Measurements from ENCODE around the gene ITFG1. TPM values are rescaled to one million over a fixed set of nuclear protein-coding genes. Genes with fewer than 3 reads are reported as not detected.

Gene ITFG1
- total RNA-seq, 1 experiment from 2014 or later, result 20.0 TPM

GRCh38 chr16:47424846-47425245 is 36.0 kb downstream of the ITFG1 start:
- POLR2A ChIA-PET (ENCODE audit: unreplicated experiment), result no interaction called here

DNA sequence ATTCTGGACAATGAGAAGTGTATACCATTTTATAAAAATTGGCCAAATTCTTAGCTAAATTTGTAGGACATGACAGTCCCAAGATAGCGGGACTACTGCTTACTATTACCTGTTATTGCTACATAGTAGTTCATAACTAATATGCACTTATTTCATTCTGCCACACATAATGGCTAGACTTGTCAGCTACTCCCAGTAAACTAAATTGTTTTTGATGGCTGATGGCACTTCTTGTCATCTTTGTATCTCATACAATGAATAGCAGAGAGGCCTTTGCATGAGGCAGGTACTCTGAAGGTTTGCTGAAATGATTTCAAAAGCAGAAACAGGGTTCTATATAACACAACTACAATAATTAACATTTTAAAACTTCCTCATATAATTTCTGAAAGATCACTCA is 44.0 kb downstream of the ITFG1 start:
- H3K79me2 ChIP-seq (ENCODE audit: low read length), result no peaks in the 10 kb centered on the region
- no peaks in the 10 kb centered on the region for H3F3A ChIP-seq (ENCODE audit: low read length, unreplicated experiment)
- POLR2A ChIA-PET (ENCODE audit: unreplicated experiment), result no interaction called here
- H2AFZ ChIP-seq (ENCODE audit: low read length), result no peak overlapping the region
- no peak for ATAC-seq
- no TSS peak for BruUV-seq (replicated peaks)
- TF ChIP-seq EZH2 (IDR thresholded peaks at IDR 0.05; ENCODE audit: low read length, unreplicated experiment) (no peak), EZH2phosphoT487 (IDR thresholded peaks at IDR 0.05; ENCODE audit: borderline replicate concordance, low read length) (no peak)
- TF ChIP-seq, protein P1, sequence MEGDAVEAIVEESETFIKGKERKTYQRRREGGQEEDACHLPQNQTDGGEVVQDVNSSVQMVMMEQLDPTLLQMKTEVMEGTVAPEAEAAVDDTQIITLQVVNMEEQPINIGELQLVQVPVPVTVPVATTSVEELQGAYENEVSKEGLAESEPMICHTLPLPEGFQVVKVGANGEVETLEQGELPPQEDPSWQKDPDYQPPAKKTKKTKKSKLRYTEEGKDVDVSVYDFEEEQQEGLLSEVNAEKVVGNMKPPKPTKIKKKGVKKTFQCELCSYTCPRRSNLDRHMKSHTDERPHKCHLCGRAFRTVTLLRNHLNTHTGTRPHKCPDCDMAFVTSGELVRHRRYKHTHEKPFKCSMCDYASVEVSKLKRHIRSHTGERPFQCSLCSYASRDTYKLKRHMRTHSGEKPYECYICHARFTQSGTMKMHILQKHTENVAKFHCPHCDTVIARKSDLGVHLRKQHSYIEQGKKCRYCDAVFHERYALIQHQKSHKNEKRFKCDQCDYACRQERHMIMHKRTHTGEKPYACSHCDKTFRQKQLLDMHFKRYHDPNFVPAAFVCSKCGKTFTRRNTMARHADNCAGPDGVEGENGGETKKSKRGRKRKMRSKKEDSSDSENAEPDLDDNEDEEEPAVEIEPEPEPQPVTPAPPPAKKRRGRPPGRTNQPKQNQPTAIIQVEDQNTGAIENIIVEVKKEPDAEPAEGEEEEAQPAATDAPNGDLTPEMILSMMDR (conservative IDR thresholded peaks at IDR 0.05; ENCODE audit: low read depth, low read length), result no peak
- no peak overlapping the region for H3K4me2 ChIP-seq (ENCODE audit: low read length)
- H3K27ac ChIP-seq (ENCODE audit: low read length), result no peak overlapping the region
- no peaks in the 10 kb centered on the region for H3K36me3 ChIP-seq (ENCODE audit: low read depth, low read length)
- H3K9me2 ChIP-seq (replicated peaks; ENCODE audit: low read length), result no peaks in the 10 kb centered on the region
- no peak overlapping the region for H3K9ac ChIP-seq (ENCODE audit: low read length)
- no peak overlapping the region for H3K4me3 ChIP-seq (ENCODE audit: low read length)
- H3K27me3 ChIP-seq (ENCODE audit: low read length), result no peaks in the 10 kb centered on the region
- intact Hi-C loops (cut with micrococcal nuclease), result no loop called here
- no peak for DNase-seq
- H4K20me1 ChIP-seq (ENCODE audit: low read length), result no peaks in the 10 kb centered on the region
- H3K9me3 ChIP-seq (ENCODE audit: low read length), result no peaks in the 10 kb centered on the region
- no peaks in the 10 kb centered on the region for H3K4me1 ChIP-seq (ENCODE audit: insufficient read depth, low read length)
- CTCF ChIA-PET, result no interaction called here

More at GRCh38 chr16:47424846-47425245, 36.0 kb downstream of the ITFG1 start:
- Histone ChIP-seq H3K9me2 (replicated peaks; ENCODE audit: low read length) (no peaks in the 10 kb centered on the region), H3K9me3 (ENCODE audit: low read length) (no peaks in the 10 kb centered on the region), H3K9ac (ENCODE audit: low read length) (no peak overlapping the region), H3K27ac (ENCODE audit: low read length) (no peak overlapping the region), H3K27me3 (ENCODE audit: low read length) (no peaks in the 10 kb centered on the region), H4K20me1 (ENCODE audit: low read length) (no peaks in the 10 kb centered on the region), H3K4me1 (ENCODE audit: insufficient read depth, low read length) (no peaks in the 10 kb centered on the region), H3K36me3 (ENCODE audit: low read depth, low read length) (0 out of 2 replicates have a peak, but pooled peaks cover 3% of the 10 kb centered on the region), H3K4me3 (ENCODE audit: low read length) (no peak overlapping the region), H2AFZ (ENCODE audit: low read length) (no peak overlapping the region), H3F3A (ENCODE audit: low read length, unreplicated experiment) (no peaks in the 10 kb centered on the region), H3K4me2 (ENCODE audit: low read length) (no peak overlapping the region), H3K79me2 (ENCODE audit: low read length) (no peaks in the 10 kb centered on the region)
- CTCF ChIA-PET, result no interaction called here
- BruUV-seq (replicated peaks), result no TSS peak
- no peak for TF ChIP-seq EZH2phosphoT487 (IDR thresholded peaks at IDR 0.05; ENCODE audit: borderline replicate concordance, low read length)
- TF ChIP-seq, protein P1 (conservative IDR thresholded peaks at IDR 0.05; ENCODE audit: low read depth, low read length), result no peak
- no peak for DNase-seq
- ATAC-seq, result no peak
- intact Hi-C loops (cut with micrococcal nuclease), result no loop called here

DNA sequence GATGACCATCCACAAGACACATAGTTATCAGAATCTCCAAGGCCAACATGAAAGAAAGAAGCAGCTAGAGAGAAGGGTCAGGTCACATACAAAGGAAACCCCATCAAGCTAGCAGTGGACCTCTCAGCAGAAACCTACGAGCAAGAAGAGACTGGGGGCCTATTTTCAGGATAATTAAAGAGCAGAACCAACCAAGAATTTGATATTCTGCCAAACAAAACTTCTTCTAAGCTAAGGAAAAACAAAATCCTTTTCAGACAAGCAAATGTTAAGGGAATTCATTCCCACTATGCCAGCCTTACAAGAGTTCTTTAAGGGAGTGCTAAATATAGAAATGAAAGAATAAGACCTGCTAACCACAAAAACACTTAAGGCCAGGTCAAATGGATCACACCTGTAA is 47.8 kb downstream of the ITFG1 start:
- intact Hi-C loops (cut with micrococcal nuclease), result no loop called here

More for the DNA sequence above, 47.8 kb downstream of the ITFG1 start:
- no TSS peak for BruUV-seq (replicated peaks)
- Histone ChIP-seq H3F3A (ENCODE audit: low read length, unreplicated experiment) (no peaks in the 10 kb centered on the region), H4K20me1 (ENCODE audit: low read length) (no peaks in the 10 kb centered on the region), H2AFZ (ENCODE audit: low read length) (no peak overlapping the region), H3K4me1 (ENCODE audit: insufficient read depth, low read length) (no peaks in the 10 kb centered on the region), H3K4me2 (ENCODE audit: low read length) (no peak overlapping the region), H3K9me2 (replicated peaks; ENCODE audit: low read length) (no peaks in the 10 kb centered on the region), H3K27ac (ENCODE audit: low read length) (no peak overlapping the region), H3K36me3 (ENCODE audit: low read depth, low read length) (no peaks in the 10 kb centered on the region), H3K4me3 (ENCODE audit: low read length) (no peak overlapping the region), H3K79me2 (ENCODE audit: low read length) (no peaks in the 10 kb centered on the region), H3K9me3 (ENCODE audit: low read length) (no peaks in the 10 kb centered on the region), H3K27me3 (ENCODE audit: low read length) (no peaks in the 10 kb centered on the region), H3K9ac (ENCODE audit: low read length) (no peak overlapping the region)
- ChIA-PET POLR2A (ENCODE audit: unreplicated experiment) (no interaction called here), CTCF (no interaction called here)
- ATAC-seq (no peak), DNase-seq (no peak)
- TF ChIP-seq, protein P1 (conservative IDR thresholded peaks at IDR 0.05; ENCODE audit: low read depth, low read length), result no peak
- TF ChIP-seq EZH2 (IDR thresholded peaks at IDR 0.05; ENCODE audit: low read length, unreplicated experiment) (no peak), EZH2phosphoT487 (IDR thresholded peaks at IDR 0.05; ENCODE audit: borderline replicate concordance, low read length) (no peak)

All from PC-3 (cell line).